ENCODE measurements around the gene GPC5. TPM values are rescaled to one million over a fixed set of nuclear protein-coding genes. Genes with fewer than 3 reads are reported as not detected.

The GPC5 gene
- total RNA-seq, 2 donors from 2014 or later: not detected

DNA sequence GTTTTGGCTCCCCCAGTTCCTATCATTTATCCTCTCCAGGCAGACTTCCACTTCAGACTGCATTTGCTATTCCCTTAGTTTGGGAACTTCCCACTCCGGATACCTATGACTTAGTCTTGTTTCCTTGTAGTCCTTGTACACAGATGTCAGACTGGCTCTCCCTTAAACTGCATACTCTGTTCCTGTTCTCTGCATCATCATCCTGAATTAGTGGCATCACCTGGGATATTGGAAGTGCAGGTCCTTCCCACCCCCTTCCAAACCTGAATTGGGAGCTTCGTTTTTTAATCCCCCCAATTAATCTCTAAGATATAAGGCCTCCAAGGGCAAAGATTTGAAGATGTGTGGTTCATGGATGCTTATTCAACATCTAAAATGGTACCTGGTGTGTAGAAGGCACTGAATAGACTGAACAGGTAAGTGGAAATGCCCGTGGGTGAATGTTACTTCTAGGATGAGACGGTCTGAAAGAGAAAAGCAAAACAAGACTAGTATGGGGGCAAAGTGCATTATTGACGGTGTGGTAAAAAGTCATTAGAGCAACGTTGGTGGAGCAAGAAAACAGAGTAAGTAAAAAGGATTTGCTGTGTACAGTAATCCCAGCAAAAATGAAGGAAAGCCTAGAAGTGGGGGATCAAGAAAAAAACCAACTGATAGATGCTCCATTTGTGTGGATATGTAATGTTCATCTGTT is 41.4 kb upstream of the GPC5 start:
- TF ChIP-seq, protein P1, sequence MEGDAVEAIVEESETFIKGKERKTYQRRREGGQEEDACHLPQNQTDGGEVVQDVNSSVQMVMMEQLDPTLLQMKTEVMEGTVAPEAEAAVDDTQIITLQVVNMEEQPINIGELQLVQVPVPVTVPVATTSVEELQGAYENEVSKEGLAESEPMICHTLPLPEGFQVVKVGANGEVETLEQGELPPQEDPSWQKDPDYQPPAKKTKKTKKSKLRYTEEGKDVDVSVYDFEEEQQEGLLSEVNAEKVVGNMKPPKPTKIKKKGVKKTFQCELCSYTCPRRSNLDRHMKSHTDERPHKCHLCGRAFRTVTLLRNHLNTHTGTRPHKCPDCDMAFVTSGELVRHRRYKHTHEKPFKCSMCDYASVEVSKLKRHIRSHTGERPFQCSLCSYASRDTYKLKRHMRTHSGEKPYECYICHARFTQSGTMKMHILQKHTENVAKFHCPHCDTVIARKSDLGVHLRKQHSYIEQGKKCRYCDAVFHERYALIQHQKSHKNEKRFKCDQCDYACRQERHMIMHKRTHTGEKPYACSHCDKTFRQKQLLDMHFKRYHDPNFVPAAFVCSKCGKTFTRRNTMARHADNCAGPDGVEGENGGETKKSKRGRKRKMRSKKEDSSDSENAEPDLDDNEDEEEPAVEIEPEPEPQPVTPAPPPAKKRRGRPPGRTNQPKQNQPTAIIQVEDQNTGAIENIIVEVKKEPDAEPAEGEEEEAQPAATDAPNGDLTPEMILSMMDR (IDR thresholded peaks at IDR 0.05): no peak
- TF ChIP-seq POLR2A (IDR thresholded peaks at IDR 0.05): no peak
- ATAC-seq (no peak), DNase-seq (no peak)
- H3K4me3 ChIP-seq: no peak overlapping the region
- intact Hi-C loops (cut with DNase I): no loop called here
- H3K36me3 ChIP-seq (replicated peaks in 1 of 2; ENCODE audit: insufficient read depth in 1 of 2, low read depth in 2 of 2): peaks cover 0 to 6% of the 10 kb centered on the region in 2 donors
- H3K4me1 ChIP-seq: peaks cover 20% of the 10 kb centered on the region
- no peaks in the 10 kb centered on the region for H3K9me3 ChIP-seq
- H3K27me3 ChIP-seq: no peaks in the 10 kb centered on the region
- WGBS, 2 donors: 72 to 81% methylated on average over 6 of the region's 6 CpGs
- no peak overlapping the region for H3K27ac ChIP-seq

DNA sequence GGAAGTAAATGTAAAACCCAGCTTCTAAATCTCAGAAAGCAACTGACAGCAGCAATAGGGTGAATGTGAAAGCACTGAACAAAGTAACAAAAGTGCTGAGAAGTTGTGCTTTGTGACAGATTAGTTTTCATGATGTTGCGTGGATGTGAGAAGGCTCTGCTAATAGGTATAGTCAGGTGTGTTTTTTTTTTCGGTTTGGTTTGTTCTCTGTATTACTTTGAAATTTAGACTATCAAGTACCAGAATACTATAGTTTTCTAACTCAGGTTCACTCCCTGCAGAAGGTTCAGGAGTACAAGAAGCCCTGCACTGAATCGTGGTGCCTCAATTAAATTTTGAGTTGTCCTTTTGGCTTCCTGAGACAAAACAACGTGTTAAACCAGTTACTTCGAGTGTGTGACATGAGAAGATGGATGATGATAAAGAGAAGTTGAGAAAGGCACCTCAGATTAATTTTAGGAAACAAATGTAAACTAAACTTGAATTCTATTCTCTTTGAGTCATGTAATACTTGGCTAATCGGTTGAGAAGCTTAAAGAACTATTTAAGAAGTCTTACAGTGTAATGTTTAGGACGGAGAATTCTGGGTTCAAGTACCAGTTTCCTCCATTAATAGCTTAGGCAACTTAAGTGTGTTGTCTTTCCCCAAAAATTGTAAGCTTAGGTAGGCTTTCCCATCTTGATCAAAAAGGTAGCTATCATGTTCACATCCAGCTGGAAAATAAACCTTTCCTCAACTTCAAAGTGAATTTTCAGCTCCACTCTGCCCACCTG is 40.6 kb upstream of the GPC5 start:
- ATAC-seq: no peak
- Histone ChIP-seq H3K4me3 (no peak overlapping the region), H3K9me3 (no peaks in the 10 kb centered on the region), H3K4me1 (peaks cover 22% of the 10 kb centered on the region), H3K27me3 (no peaks in the 10 kb centered on the region), H3K36me3 (replicated peaks in 1 of 2; ENCODE audit: insufficient read depth in 1 of 2, low read depth in 2 of 2) (peaks cover 0 to 6% of the 10 kb centered on the region in 2 donors), H3K27ac (no peak overlapping the region)
- TF ChIP-seq POLR2A (IDR thresholded peaks at IDR 0.05): no peak
- TF ChIP-seq, protein P1 (IDR thresholded peaks at IDR 0.05): no peak
- intact Hi-C loops (cut with DNase I): no loop called here
- no peak for DNase-seq
- 59 to 62% methylated on average over 7 of the region's 7 CpGs for WGBS, 2 donors

DNA sequence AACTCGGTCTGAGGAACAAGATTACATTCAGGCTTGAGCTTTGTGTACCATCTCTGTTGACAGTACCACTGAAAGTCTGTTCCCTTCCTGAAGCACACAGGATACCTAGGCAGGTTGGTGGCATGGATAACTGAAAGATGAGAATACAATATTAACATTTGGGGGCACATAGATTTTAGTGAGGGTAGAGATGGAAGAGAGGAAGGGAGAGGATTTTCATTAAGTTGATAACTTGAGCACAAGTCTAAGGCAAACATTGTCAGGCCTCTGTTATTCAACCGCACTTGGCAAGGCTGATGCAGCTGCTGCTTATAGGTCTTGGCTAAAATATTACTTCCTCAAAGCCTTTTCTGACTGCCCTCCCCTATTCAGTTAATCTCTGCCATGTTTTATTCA is 40.0 kb upstream of the GPC5 start:
- 34 to 38% methylated on average over 2 of the region's 2 CpGs for WGBS, 2 donors
- H3K4me1 ChIP-seq: peaks cover 19% of the 10 kb centered on the region
- DNase-seq: peak in 1 of 4 donors; percentile 23
- intact Hi-C loops (cut with DNase I): no loop called here
- H3K4me3 ChIP-seq: no peak overlapping the region
- no peaks in the 10 kb centered on the region for H3K9me3 ChIP-seq
- no peaks in the 10 kb centered on the region for H3K27me3 ChIP-seq
- H3K36me3 ChIP-seq (replicated peaks in 1 of 2; ENCODE audit: insufficient read depth in 1 of 2, low read depth in 2 of 2): peaks cover 0 to 6% of the 10 kb centered on the region in 2 donors
- ATAC-seq: no peak
- TF ChIP-seq, protein P1 (IDR thresholded peaks at IDR 0.05): no peak
- no peak for TF ChIP-seq POLR2A (IDR thresholded peaks at IDR 0.05)
- no peak overlapping the region for H3K27ac ChIP-seq

DNA sequence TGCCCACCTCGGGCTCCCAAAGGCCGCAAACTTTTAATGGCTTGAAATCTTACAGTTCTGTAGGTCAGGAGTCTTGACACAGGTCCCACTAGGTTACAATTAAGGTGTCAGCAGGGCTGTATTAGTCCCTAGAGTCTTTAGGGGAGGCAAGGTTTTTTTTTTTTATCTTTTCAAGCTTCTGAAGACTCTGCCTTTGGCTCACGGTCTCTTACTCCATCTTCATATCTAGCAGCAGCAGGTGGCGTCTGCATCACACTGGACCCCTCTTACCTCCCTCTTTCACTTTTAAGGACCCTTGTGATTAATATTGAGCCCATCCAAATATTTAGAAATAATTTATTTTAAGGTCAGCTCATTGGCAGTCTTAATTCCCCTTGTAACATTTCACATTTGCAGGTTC is 39.3 kb upstream of the GPC5 start:
- Histone ChIP-seq H3K4me1 (peaks cover 12% of the 10 kb centered on the region), H3K36me3 (replicated peaks in 1 of 2; ENCODE audit: insufficient read depth in 1 of 2, low read depth in 2 of 2) (peaks cover 0 to 3% of the 10 kb centered on the region in 2 donors), H3K9me3 (peaks cover 0 to 3% (median 0%) of the 10 kb centered on the region in 3 donors), H3K27ac (no peak overlapping the region), H3K27me3 (no peaks in the 10 kb centered on the region), H3K4me3 (no peak overlapping the region)
- 80 to 91% methylated on average over 4 of the region's 4 CpGs for WGBS, 2 donors
- intact Hi-C loops (cut with DNase I): no loop called here
- no peak for ATAC-seq
- TF ChIP-seq, protein P1 (IDR thresholded peaks at IDR 0.05): no peak
- no peak for TF ChIP-seq POLR2A (IDR thresholded peaks at IDR 0.05)
- DNase-seq: no peak
